WTC11 (cell line): ENCODE results near the gene INSM2. TPM values are rescaled to one million over a fixed set of nuclear protein-coding genes. Genes with fewer than 3 reads are reported as not detected.

Source experiments
- GABPB1 ChIP-seq: sonication (generic); formaldehyde crosslinking; IDR thresholded peaks from 2 replicates; pipeline ENCODE4 v1.8.1; 2023; ENCODE audit warnings: mild to moderate bottlenecking, missing genetic modification reagents
- MYBL2 ChIP-seq: sonication (generic); formaldehyde crosslinking; IDR thresholded peaks from 2 replicates; pipeline ENCODE4 v1.8.1; 2023; ENCODE audit warnings: mild to moderate bottlenecking, moderate library complexity, missing genetic modification reagents
- RORB ChIP-seq: fragments of 250-450 bp; sonication (Bioruptor Pico); IDR thresholded peaks from 2 replicates; pipeline ENCODE4 v1.9.0; 2021; ENCODE audit warnings: mild to moderate bottlenecking
- SMAD4 ChIP-seq: sonication (generic); formaldehyde crosslinking; IDR thresholded peaks from 2 replicates; pipeline ENCODE4 v1.8.0; 2022; ENCODE audit warnings: mild to moderate bottlenecking, missing genetic modification reagents
- TEAD1 ChIP-seq: sonication (generic); formaldehyde crosslinking; IDR thresholded peaks from 2 replicates; pipeline ENCODE4 v1.8.0; 2022; ENCODE audit warnings: mild to moderate bottlenecking, missing genetic modification reagents
- ZNF121 ChIP-seq: sonication (generic); formaldehyde crosslinking; IDR thresholded peaks from 2 replicates; pipeline ENCODE4 v1.8.0; 2023; ENCODE audit warnings: missing genetic modification reagents
- ZNF138 ChIP-seq: sonication (generic); formaldehyde crosslinking; conservative IDR thresholded peaks from 2 replicates; pipeline ENCODE4 v1.8.1; 2022; ENCODE audit warnings: mild to moderate bottlenecking, moderate library complexity, missing genetic modification reagents
- ZNF263 ChIP-seq: sonication (generic); formaldehyde crosslinking; IDR thresholded peaks from 2 replicates; pipeline ENCODE4 v1.8.1; 2022; ENCODE audit warnings: low read depth, mild to moderate bottlenecking, moderate library complexity, missing genetic modification reagents
- ZNF416 ChIP-seq: fragments of 250-450 bp; sonication (Bioruptor Pico); IDR thresholded peaks from 2 replicates; pipeline ENCODE4 v1.9.0; 2021; ENCODE audit warnings: mild to moderate bottlenecking, inconsistent platforms
- total RNA-seq: library from RNA; stranded (reverse); gene quantifications from 3 replicates; pipeline ENCODE4 v1.2.3, GENCODE V29; 2021
- TF ChIP-seq, protein P1 (sequence below): sonication (generic); formaldehyde crosslinking; IDR thresholded peaks from 2 replicates; pipeline ENCODE4 v1.8.1; 2022; ENCODE audit warnings: low read depth, mild to moderate bottlenecking, moderate library complexity, missing genetic modification reagents, borderline replicate concordance
- TF ChIP-seq, protein P2 (sequence below): sonication (generic); formaldehyde crosslinking; IDR thresholded peaks from 2 replicates; pipeline ENCODE4 v1.8.0; 2022; ENCODE audit warnings: mild to moderate bottlenecking, missing genetic modification reagents
- TF ChIP-seq, protein P3 (sequence below): sonication (generic); formaldehyde crosslinking; IDR thresholded peaks from 2 replicates; pipeline ENCODE4 v1.8.1; 2023; ENCODE audit warnings: mild to moderate bottlenecking, moderate library complexity, missing genetic modification reagents
- TF ChIP-seq, protein P4 (sequence below): fragments of 250-450 bp; sonication (Bioruptor Pico); IDR thresholded peaks from 2 replicates; pipeline ENCODE4 v1.9.0; 2021; ENCODE audit warnings: mild to moderate bottlenecking, borderline replicate concordance
- TF ChIP-seq, protein P5 (sequence below): sonication (generic); formaldehyde crosslinking; IDR thresholded peaks from 2 replicates; pipeline ENCODE4 v1.8.0; 2022; ENCODE audit warnings: missing genetic modification reagents
- TF ChIP-seq, protein P6 (sequence below): sonication (generic); formaldehyde crosslinking; IDR thresholded peaks from 2 replicates; pipeline ENCODE4 v1.8.1; 2023; ENCODE audit warnings: mild to moderate bottlenecking, missing genetic modification reagents, borderline replicate concordance
- TF ChIP-seq, protein P7 (sequence below): sonication (generic); formaldehyde crosslinking; IDR thresholded peaks from 2 replicates; pipeline ENCODE4 v1.8.1; 2022; ENCODE audit warnings: low read depth, missing genetic modification reagents, borderline replicate concordance
- TF ChIP-seq, protein P8 (sequence below): sonication (generic); formaldehyde crosslinking; IDR thresholded peaks from 2 replicates; pipeline ENCODE4 v1.8.1; 2022; ENCODE audit warnings: mild to moderate bottlenecking, missing genetic modification reagents, moderate library complexity, borderline replicate concordance

Gene INSM2
- total RNA-seq, 1 experiment from 2014 or later, result 0.07 TPM

DNA sequence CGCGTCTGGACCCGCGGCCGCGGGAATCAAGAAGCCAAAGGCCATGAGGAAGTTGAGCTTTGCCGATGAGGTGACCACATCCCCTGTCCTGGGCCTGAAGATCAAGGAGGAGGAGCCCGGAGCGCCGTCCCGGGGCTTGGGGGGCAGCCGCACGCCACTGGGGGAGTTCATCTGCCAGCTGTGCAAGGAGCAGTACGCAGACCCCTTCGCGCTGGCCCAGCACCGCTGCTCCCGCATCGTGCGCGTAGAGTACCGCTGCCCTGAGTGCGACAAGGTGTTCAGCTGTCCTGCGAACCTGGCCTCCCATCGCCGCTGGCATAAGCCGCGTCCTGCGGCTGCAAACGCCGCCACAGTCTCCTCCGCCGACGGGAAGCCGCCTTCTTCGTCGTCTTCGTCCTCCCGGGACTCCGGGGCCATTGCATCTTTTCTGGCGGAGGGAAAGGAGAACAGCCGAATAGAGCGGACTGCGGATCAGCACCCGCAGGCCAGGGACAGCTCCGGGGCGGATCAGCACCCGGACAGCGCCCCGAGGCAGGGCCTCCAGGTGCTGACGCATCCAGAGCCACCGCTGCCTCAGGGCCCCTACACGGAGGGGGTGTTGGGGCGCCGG is 1.0 kb downstream of the INSM2 start (continued):
- TF ChIP-seq, protein P1, sequence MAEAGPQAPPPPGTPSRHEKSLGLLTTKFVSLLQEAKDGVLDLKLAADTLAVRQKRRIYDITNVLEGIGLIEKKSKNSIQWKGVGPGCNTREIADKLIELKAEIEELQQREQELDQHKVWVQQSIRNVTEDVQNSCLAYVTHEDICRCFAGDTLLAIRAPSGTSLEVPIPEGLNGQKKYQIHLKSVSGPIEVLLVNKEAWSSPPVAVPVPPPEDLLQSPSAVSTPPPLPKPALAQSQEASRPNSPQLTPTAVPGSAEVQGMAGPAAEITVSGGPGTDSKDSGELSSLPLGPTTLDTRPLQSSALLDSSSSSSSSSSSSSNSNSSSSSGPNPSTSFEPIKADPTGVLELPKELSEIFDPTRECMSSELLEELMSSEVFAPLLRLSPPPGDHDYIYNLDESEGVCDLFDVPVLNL, result peak; percentile 100
- TF ChIP-seq TEAD1 (CRISPR knock-in tag), result peak; percentile 100
- TF ChIP-seq, protein P2, sequence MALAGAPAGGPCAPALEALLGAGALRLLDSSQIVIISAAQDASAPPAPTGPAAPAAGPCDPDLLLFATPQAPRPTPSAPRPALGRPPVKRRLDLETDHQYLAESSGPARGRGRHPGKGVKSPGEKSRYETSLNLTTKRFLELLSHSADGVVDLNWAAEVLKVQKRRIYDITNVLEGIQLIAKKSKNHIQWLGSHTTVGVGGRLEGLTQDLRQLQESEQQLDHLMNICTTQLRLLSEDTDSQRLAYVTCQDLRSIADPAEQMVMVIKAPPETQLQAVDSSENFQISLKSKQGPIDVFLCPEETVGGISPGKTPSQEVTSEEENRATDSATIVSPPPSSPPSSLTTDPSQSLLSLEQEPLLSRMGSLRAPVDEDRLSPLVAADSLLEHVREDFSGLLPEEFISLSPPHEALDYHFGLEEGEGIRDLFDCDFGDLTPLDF (CRISPR knock-in tag), result peak; percentile 98
- TF ChIP-seq ZNF138, result peak; percentile 94; the same call in 1 of the 2 replicates
- peak; percentile 96 for TF ChIP-seq ZNF121 (CRISPR knock-in tag)
- no peak for TF ChIP-seq RORB (CRISPR knock-in tag)
- TF ChIP-seq, protein P3, sequence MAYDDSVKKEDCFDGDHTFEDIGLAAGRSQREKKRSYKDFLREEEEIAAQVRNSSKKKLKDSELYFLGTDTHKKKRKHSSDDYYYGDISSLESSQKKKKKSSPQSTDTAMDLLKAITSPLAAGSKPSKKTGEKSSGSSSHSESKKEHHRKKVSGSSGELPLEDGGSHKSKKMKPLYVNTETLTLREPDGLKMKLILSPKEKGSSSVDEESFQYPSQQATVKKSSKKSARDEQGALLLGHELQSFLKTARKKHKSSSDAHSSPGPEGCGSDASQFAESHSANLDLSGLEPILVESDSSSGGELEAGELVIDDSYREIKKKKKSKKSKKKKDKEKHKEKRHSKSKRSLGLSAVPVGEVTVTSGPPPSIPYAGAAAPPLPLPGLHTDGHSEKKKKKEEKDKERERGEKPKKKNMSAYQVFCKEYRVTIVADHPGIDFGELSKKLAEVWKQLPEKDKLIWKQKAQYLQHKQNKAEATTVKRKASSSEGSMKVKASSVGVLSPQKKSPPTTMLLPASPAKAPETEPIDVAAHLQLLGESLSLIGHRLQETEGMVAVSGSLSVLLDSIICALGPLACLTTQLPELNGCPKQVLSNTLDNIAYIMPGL, result peak; percentile 96
- peak; percentile 96 for TF ChIP-seq ZNF263 (CRISPR knock-in tag)
- TF ChIP-seq, protein P4, sequence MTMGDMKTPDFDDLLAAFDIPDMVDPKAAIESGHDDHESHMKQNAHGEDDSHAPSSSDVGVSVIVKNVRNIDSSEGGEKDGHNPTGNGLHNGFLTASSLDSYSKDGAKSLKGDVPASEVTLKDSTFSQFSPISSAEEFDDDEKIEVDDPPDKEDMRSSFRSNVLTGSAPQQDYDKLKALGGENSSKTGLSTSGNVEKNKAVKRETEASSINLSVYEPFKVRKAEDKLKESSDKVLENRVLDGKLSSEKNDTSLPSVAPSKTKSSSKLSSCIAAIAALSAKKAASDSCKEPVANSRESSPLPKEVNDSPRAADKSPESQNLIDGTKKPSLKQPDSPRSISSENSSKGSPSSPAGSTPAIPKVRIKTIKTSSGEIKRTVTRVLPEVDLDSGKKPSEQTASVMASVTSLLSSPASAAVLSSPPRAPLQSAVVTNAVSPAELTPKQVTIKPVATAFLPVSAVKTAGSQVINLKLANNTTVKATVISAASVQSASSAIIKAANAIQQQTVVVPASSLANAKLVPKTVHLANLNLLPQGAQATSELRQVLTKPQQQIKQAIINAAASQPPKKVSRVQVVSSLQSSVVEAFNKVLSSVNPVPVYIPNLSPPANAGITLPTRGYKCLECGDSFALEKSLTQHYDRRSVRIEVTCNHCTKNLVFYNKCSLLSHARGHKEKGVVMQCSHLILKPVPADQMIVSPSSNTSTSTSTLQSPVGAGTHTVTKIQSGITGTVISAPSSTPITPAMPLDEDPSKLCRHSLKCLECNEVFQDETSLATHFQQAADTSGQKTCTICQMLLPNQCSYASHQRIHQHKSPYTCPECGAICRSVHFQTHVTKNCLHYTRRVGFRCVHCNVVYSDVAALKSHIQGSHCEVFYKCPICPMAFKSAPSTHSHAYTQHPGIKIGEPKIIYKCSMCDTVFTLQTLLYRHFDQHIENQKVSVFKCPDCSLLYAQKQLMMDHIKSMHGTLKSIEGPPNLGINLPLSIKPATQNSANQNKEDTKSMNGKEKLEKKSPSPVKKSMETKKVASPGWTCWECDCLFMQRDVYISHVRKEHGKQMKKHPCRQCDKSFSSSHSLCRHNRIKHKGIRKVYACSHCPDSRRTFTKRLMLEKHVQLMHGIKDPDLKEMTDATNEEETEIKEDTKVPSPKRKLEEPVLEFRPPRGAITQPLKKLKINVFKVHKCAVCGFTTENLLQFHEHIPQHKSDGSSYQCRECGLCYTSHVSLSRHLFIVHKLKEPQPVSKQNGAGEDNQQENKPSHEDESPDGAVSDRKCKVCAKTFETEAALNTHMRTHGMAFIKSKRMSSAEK (CRISPR knock-in tag), result 0 out of 2 replicates have a peak, but pooled peaks have one; percentile 85
- TF ChIP-seq, protein P5, sequence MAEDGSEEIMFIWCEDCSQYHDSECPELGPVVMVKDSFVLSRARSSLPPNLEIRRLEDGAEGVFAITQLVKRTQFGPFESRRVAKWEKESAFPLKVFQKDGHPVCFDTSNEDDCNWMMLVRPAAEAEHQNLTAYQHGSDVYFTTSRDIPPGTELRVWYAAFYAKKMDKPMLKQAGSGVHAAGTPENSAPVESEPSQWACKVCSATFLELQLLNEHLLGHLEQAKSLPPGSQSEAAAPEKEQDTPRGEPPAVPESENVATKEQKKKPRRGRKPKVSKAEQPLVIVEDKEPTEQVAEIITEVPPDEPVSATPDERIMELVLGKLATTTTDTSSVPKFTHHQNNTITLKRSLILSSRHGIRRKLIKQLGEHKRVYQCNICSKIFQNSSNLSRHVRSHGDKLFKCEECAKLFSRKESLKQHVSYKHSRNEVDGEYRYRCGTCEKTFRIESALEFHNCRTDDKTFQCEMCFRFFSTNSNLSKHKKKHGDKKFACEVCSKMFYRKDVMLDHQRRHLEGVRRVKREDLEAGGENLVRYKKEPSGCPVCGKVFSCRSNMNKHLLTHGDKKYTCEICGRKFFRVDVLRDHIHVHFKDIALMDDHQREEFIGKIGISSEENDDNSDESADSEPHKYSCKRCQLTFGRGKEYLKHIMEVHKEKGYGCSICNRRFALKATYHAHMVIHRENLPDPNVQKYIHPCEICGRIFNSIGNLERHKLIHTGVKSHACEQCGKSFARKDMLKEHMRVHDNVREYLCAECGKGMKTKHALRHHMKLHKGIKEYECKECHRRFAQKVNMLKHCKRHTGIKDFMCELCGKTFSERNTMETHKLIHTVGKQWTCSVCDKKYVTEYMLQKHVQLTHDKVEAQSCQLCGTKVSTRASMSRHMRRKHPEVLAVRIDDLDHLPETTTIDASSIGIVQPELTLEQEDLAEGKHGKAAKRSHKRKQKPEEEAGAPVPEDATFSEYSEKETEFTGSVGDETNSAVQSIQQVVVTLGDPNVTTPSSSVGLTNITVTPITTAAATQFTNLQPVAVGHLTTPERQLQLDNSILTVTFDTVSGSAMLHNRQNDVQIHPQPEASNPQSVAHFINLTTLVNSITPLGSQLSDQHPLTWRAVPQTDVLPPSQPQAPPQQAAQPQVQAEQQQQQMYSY (CRISPR knock-in tag), result peak; percentile 88
- TF ChIP-seq SMAD4 (CRISPR knock-in tag), result peak; percentile 100
- TF ChIP-seq, protein P6, sequence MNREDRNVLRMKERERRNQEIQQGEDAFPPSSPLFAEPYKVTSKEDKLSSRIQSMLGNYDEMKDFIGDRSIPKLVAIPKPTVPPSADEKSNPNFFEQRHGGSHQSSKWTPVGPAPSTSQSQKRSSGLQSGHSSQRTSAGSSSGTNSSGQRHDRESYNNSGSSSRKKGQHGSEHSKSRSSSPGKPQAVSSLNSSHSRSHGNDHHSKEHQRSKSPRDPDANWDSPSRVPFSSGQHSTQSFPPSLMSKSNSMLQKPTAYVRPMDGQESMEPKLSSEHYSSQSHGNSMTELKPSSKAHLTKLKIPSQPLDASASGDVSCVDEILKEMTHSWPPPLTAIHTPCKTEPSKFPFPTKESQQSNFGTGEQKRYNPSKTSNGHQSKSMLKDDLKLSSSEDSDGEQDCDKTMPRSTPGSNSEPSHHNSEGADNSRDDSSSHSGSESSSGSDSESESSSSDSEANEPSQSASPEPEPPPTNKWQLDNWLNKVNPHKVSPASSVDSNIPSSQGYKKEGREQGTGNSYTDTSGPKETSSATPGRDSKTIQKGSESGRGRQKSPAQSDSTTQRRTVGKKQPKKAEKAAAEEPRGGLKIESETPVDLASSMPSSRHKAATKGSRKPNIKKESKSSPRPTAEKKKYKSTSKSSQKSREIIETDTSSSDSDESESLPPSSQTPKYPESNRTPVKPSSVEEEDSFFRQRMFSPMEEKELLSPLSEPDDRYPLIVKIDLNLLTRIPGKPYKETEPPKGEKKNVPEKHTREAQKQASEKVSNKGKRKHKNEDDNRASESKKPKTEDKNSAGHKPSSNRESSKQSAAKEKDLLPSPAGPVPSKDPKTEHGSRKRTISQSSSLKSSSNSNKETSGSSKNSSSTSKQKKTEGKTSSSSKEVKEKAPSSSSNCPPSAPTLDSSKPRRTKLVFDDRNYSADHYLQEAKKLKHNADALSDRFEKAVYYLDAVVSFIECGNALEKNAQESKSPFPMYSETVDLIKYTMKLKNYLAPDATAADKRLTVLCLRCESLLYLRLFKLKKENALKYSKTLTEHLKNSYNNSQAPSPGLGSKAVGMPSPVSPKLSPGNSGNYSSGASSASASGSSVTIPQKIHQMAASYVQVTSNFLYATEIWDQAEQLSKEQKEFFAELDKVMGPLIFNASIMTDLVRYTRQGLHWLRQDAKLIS (CRISPR knock-in tag), result peak; percentile 99
- TF ChIP-seq MYBL2 (CRISPR knock-in tag), result peak; percentile 99
- TF ChIP-seq GABPB1, result peak; percentile 98
- TF ChIP-seq, protein P7, sequence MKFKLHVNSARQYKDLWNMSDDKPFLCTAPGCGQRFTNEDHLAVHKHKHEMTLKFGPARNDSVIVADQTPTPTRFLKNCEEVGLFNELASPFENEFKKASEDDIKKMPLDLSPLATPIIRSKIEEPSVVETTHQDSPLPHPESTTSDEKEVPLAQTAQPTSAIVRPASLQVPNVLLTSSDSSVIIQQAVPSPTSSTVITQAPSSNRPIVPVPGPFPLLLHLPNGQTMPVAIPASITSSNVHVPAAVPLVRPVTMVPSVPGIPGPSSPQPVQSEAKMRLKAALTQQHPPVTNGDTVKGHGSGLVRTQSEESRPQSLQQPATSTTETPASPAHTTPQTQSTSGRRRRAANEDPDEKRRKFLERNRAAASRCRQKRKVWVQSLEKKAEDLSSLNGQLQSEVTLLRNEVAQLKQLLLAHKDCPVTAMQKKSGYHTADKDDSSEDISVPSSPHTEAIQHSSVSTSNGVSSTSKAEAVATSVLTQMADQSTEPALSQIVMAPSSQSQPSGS (CRISPR knock-in tag), result peak; percentile 98
- TF ChIP-seq, protein P8, sequence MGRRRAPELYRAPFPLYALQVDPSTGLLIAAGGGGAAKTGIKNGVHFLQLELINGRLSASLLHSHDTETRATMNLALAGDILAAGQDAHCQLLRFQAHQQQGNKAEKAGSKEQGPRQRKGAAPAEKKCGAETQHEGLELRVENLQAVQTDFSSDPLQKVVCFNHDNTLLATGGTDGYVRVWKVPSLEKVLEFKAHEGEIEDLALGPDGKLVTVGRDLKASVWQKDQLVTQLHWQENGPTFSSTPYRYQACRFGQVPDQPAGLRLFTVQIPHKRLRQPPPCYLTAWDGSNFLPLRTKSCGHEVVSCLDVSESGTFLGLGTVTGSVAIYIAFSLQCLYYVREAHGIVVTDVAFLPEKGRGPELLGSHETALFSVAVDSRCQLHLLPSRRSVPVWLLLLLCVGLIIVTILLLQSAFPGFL (CRISPR knock-in tag), result peak; percentile 100
- TF ChIP-seq ZNF416 (CRISPR knock-in tag), result peak; percentile 81
